Measurements from ENCODE around the gene PPP2R2C.

Gene PPP2R2C

GRCh38 chr4:6427439-6428090 lies 44.8 kb downstream of the PPP2R2C start:
- Histone ChIP-seq H3K4me1 (ENCODE audit: insufficient read depth, low read length) (no peaks in the 10 kb centered on the region), H3K27me3 (ENCODE audit: insufficient read depth, low read length, poor library complexity) (peaks cover 4% of the 10 kb centered on the region), H3K27ac (ENCODE audit: low read length) (no peak overlapping the region), H3K79me2 (ENCODE audit: insufficient read depth, low read length) (no peaks in the 10 kb centered on the region), H2AFZ (ENCODE audit: low read depth, low read length) (no peak overlapping the region), H3K4me2 (ENCODE audit: insufficient read depth, low read length) (no peak overlapping the region), H3K9me3 (ENCODE audit: insufficient read depth, low read length, severe bottlenecking) (no peaks in the 10 kb centered on the region), H4K20me1 (ENCODE audit: insufficient read depth, low read length) (peaks cover 7% of the 10 kb centered on the region), H3K4me3 (ENCODE audit: low read depth in 1 of 2, low read length in 2 of 2) (no peak overlapping the region), H3K9ac (ENCODE audit: low read depth, low read length) (no peak overlapping the region), H3K36me3 (ENCODE audit: insufficient read depth, low read length) (no peaks in the 10 kb centered on the region)
- DNase-seq (no peak), ATAC-seq (ENCODE audit: insufficient read depth, low read depth) (no peak)
- TF ChIP-seq EZH2 (IDR thresholded peaks at IDR 0.05; ENCODE audit: borderline replicate concordance, low read depth, low read length, severe bottlenecking): no peak
- TF ChIP-seq, protein P1, sequence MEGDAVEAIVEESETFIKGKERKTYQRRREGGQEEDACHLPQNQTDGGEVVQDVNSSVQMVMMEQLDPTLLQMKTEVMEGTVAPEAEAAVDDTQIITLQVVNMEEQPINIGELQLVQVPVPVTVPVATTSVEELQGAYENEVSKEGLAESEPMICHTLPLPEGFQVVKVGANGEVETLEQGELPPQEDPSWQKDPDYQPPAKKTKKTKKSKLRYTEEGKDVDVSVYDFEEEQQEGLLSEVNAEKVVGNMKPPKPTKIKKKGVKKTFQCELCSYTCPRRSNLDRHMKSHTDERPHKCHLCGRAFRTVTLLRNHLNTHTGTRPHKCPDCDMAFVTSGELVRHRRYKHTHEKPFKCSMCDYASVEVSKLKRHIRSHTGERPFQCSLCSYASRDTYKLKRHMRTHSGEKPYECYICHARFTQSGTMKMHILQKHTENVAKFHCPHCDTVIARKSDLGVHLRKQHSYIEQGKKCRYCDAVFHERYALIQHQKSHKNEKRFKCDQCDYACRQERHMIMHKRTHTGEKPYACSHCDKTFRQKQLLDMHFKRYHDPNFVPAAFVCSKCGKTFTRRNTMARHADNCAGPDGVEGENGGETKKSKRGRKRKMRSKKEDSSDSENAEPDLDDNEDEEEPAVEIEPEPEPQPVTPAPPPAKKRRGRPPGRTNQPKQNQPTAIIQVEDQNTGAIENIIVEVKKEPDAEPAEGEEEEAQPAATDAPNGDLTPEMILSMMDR (IDR thresholded peaks at IDR 0.05; ENCODE audit: borderline replicate concordance, extremely low read depth, low read length, poor library complexity, severe bottlenecking): no peak

- no peak overlapping the region for H3K27ac ChIP-seq (ENCODE audit: low read length)
- no peak overlapping the region for H2AFZ ChIP-seq (ENCODE audit: low read depth, low read length)
- no peak overlapping the region for H3K4me3 ChIP-seq (ENCODE audit: low read depth in 1 of 2, low read length in 2 of 2)
- H3K4me2 ChIP-seq (ENCODE audit: insufficient read depth, low read length): no peak overlapping the region
- no peaks in the 10 kb centered on the region for H3K79me2 ChIP-seq (ENCODE audit: insufficient read depth, low read length)
- peaks cover 7% of the 10 kb centered on the region for H4K20me1 ChIP-seq (ENCODE audit: insufficient read depth, low read length)
- H3K36me3 ChIP-seq (ENCODE audit: insufficient read depth, low read length): no peaks in the 10 kb centered on the region
- no peak for DNase-seq
- no peak for ATAC-seq (ENCODE audit: insufficient read depth, low read depth)
- H3K9me3 ChIP-seq (ENCODE audit: insufficient read depth, low read length, severe bottlenecking): no peaks in the 10 kb centered on the region
- TF ChIP-seq, protein P1 (IDR thresholded peaks at IDR 0.05; ENCODE audit: borderline replicate concordance, extremely low read depth, low read length, poor library complexity, severe bottlenecking): no peak
- no peak for TF ChIP-seq EZH2 (IDR thresholded peaks at IDR 0.05; ENCODE audit: borderline replicate concordance, low read depth, low read length, severe bottlenecking)
- no peaks in the 10 kb centered on the region for H3K27me3 ChIP-seq (ENCODE audit: insufficient read depth, low read length, poor library complexity)
- H3K4me1 ChIP-seq (ENCODE audit: insufficient read depth, low read length): no peaks in the 10 kb centered on the region
- H3K9ac ChIP-seq (ENCODE audit: low read depth, low read length): no peak overlapping the region
Measured at GRCh38 chr4:6426571-6427438, 45.6 kb downstream of the PPP2R2C start.

DNA sequence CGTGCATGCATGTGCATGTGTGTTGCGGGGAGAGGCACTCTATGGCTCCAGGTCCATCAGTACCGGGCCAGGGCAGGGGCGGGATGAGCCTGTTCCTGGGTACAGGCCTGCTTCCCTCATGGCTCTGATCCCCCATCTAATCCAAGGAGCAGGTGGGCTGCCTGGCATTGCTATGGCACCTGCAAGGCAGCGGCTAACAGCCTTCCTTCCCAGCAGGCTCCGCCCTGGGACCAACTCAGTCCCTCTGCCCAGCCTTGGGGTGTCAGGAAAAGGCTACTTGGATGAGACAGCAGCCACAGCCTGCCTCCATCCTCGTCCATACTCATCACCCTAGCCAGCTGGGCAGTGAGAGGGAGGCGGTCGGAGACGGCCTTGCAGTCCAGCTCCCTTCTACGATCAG lies 46.5 kb downstream of the PPP2R2C start:
- no peak for ATAC-seq (ENCODE audit: insufficient read depth, low read depth)
- no peaks in the 10 kb centered on the region for H3K27me3 ChIP-seq (ENCODE audit: insufficient read depth, low read length, poor library complexity)
- TF ChIP-seq, protein P1 (IDR thresholded peaks at IDR 0.05; ENCODE audit: borderline replicate concordance, extremely low read depth, low read length, poor library complexity, severe bottlenecking): no peak
- no peak for TF ChIP-seq EZH2 (IDR thresholded peaks at IDR 0.05; ENCODE audit: borderline replicate concordance, low read depth, low read length, severe bottlenecking)

More for the DNA sequence above, 46.5 kb downstream of the PPP2R2C start:
- Histone ChIP-seq H3K79me2 (ENCODE audit: insufficient read depth, low read length) (no peaks in the 10 kb centered on the region), H3K4me2 (ENCODE audit: insufficient read depth, low read length) (no peak overlapping the region), H3K27ac (ENCODE audit: low read length) (no peak overlapping the region), H3K4me3 (ENCODE audit: low read depth in 1 of 2, low read length in 2 of 2) (no peak overlapping the region), H4K20me1 (ENCODE audit: insufficient read depth, low read length) (peaks cover 7% of the 10 kb centered on the region), H3K9ac (ENCODE audit: low read depth, low read length) (no peak overlapping the region), H3K36me3 (ENCODE audit: insufficient read depth, low read length) (no peaks in the 10 kb centered on the region), H3K4me1 (ENCODE audit: insufficient read depth, low read length) (no peaks in the 10 kb centered on the region), H2AFZ (ENCODE audit: low read depth, low read length) (no peak overlapping the region), H3K9me3 (ENCODE audit: insufficient read depth, low read length, severe bottlenecking) (no peaks in the 10 kb centered on the region)
- DNase-seq: no peak
